HepG2 (cell line): ENCODE data around the gene USP10. TPM values are rescaled to one million over a fixed set of nuclear protein-coding genes. Genes with fewer than 3 reads are reported as not detected.

ENCODE experiments used
- CCDC6 ChIP-seq: sonication (generic); formaldehyde crosslinking; IDR thresholded peaks from 2 replicates; pipeline ENCODE4 v1.8.1; 2022; ENCODE audit warnings: mild to moderate bottlenecking, missing genetic modification reagents, moderate library complexity
- E2F5 ChIP-seq: sonication (generic); formaldehyde crosslinking; conservative IDR thresholded peaks from 2 replicates; pipeline ENCODE4 v1.4.0; 2020; ENCODE audit warnings: missing genetic modification reagents
- MXD3 ChIP-seq: IDR thresholded peaks from 2 replicates; pipeline ENCODE4 v1.6.1; 2016; ENCODE audit warnings: mild to moderate bottlenecking, missing biosample characterization, missing genetic modification reagents
- NFATC3 ChIP-seq: sonication (generic); formaldehyde crosslinking; IDR thresholded peaks from 2 replicates; pipeline ENCODE4 v1.5.1; 2020; ENCODE audit warnings: mild to moderate bottlenecking, missing genetic modification reagents
- NONO ChIP-seq, 2 experiments: fragments of 450-650 bp in 1 of 2; sonication (generic) in 1 of 2; formaldehyde crosslinking in 1 of 2; IDR thresholded peaks in 1 of 2; conservative IDR thresholded peaks in 1 of 2; 2 replicates each; pipeline versions ENCODE4 v1.6.1 to v1.8.0; 2017 to 2022; ENCODE audit warnings: mild to moderate bottlenecking in 1 of 2, missing genetic modification reagents in 1 of 2, moderate library complexity in 1 of 2
- PCBP1 ChIP-seq: fragments of 200-400 bp; formaldehyde crosslinking; IDR thresholded peaks from 2 replicates; pipeline ENCODE4 v1.6.1; 2017; ENCODE audit warnings: mild to moderate bottlenecking, low read depth, low read length, borderline replicate concordance
- SATB2 ChIP-seq: sonication (generic); formaldehyde crosslinking; IDR thresholded peaks from 2 replicates; pipeline ENCODE4 v1.5.0; 2020; ENCODE audit warnings: missing genetic modification reagents
- TOE1 ChIP-seq: sonication (generic); formaldehyde crosslinking; IDR thresholded peaks from 2 replicates; pipeline ENCODE4 v1.4.0; 2020; ENCODE audit warnings: mild to moderate bottlenecking, missing genetic modification reagents
- ZNF142 ChIP-seq: sonication (generic); formaldehyde crosslinking; IDR thresholded peaks from 2 replicates; pipeline ENCODE4 v1.4.0; 2020; ENCODE audit warnings: missing genetic modification reagents
- ZNF230 ChIP-seq: sonication (generic); formaldehyde crosslinking; IDR thresholded peaks from 2 replicates; pipeline ENCODE4 v1.4.0; 2020; ENCODE audit warnings: mild to moderate bottlenecking, missing genetic modification reagents
- ZNF264 ChIP-seq: sonication (generic); formaldehyde crosslinking; IDR thresholded peaks from 2 replicates; pipeline ENCODE4 v1.4.0; 2020; ENCODE audit warnings: missing genetic modification reagents
- ZNF331 ChIP-seq: sonication (generic); formaldehyde crosslinking; IDR thresholded peaks from 2 replicates; pipeline ENCODE4 v1.4.0; 2020; ENCODE audit warnings: missing genetic modification reagents
- ZNF704 ChIP-seq: sonication (generic); formaldehyde crosslinking; IDR thresholded peaks from 2 replicates; pipeline ENCODE4 v1.8.1; 2023; ENCODE audit warnings: mild to moderate bottlenecking, inconsistent platforms, moderate library complexity, missing genetic modification reagents, borderline replicate concordance
- ZNF746 ChIP-seq: sonication (generic); formaldehyde crosslinking; IDR thresholded peaks from 2 replicates; pipeline ENCODE4 v1.8.0; 2022; ENCODE audit warnings: mild to moderate bottlenecking, missing genetic modification reagents
- ZNF773 ChIP-seq: sonication (generic); formaldehyde crosslinking; IDR thresholded peaks from 2 replicates; pipeline ENCODE4 v1.4.0; 2020; ENCODE audit warnings: missing genetic modification reagents, borderline replicate concordance
- ZNF788 ChIP-seq: sonication (generic); formaldehyde crosslinking; IDR thresholded peaks from 2 replicates; pipeline ENCODE4 v1.5.0; 2020; ENCODE audit warnings: mild to moderate bottlenecking, missing genetic modification reagents, borderline replicate concordance
- ZSCAN22 ChIP-seq: sonication (generic); formaldehyde crosslinking; IDR thresholded peaks from 2 replicates; pipeline ENCODE4 v1.4.0; 2020; ENCODE audit warnings: mild to moderate bottlenecking, missing genetic modification reagents
- ZSCAN29 ChIP-seq: sonication (generic); formaldehyde crosslinking; conservative IDR thresholded peaks from 2 replicates; pipeline ENCODE4 v1.4.0; 2020; ENCODE audit warnings: mild to moderate bottlenecking, missing genetic modification reagents
- polyA plus RNA-seq, 8 experiments: library from polyadenylated mRNA; depleted of rRNA in 3 of 8; stranded (reverse) in 7 of 8; unstranded in 1 of 8; fragments of >200 nt; fragmentation: Illumina TruSeq in 4 of 8; extraction: Trizol in 4 of 8; gene quantifications; 2 replicates each; pipeline versions ENCODE4 v1.2.1 to v1.2.3, GENCODE V29; 2011 to 2016; ENCODE audit warnings: low read depth in 4 of 8, missing spikeins in 1 of 8, mixed read lengths in 1 of 8; ENCODE audit not compliant: insufficient read depth in 1 of 8
- total RNA-seq, 5 experiments: library from RNA; depleted of rRNA; stranded (reverse); fragments of >200 nt; fragmentation: Illumina TruSeq; extraction: Trizol; gene quantifications; 2 replicates each; pipeline ENCODE4 v1.2.3, GENCODE V29; 2016; ENCODE audit warnings: low read depth in 1 of 5
- TF ChIP-seq, protein P1 (sequence below): sonication (generic); formaldehyde crosslinking; IDR thresholded peaks from 2 replicates; pipeline ENCODE4 v1.8.0; 2022; ENCODE audit warnings: mild to moderate bottlenecking, missing genetic modification reagents

Gene USP10
- total and polyA plus RNA-seq, 2 of the 13 experiments (the other 11 are each of a cell fraction or from before 2014, with no cell fraction given) = 79.1 to 122 TPM

DNA sequence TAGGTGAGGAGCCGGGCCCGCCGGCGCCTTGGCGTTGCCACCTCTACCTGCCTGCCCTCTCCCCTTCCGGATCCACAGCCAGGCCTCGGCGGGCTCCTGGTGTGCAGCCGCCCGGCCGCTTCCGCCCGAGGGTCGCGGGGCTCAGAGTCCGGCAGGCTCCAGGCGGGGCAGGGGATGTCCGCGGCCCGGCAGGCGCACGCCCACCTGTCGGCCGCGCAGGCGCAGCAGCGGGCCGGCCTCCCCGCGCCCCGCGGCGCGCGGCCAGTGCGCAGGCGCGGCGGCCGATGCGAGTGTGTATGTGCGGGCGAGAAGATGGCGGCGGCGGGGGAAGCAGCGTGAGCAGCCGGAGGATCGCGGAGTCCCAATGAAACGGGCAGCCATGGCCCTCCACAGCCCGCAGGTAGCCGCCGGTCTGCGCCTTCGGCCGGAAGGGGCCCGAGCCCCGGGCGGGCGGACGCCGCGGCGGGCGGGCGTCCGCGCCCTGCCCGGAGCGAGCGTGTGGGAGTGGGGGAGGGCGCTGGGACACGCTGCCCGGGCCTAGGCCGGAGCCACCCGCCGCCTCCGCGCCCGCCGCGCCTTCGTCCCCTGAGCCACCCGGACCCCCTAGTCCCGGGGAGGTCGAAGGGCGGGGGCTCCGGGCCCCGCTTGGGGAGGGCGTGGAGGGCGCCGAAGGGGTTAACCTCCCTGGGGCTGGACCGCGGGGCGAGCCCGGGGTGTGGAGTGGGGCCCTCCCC is at the start of gene USP10 (continued):
- TF ChIP-seq ZNF142 (CRISPR knock-in tag) (no peak; the same call in none of the 2 replicates), CCDC6 (CRISPR knock-in tag) (no peak), NONO (IDR thresholded peaks at IDR 0.05) (no peak), NONO (CRISPR knock-in tag; conservative IDR thresholded peaks at IDR 0.05) (peak; percentile 86), NFATC3 (CRISPR knock-in tag) (no peak), ZSCAN22 (CRISPR knock-in tag) (no peak; the same call in 1 of the 2 replicates), MXD3 (no peak; the same call in none of the 2 replicates), ZSCAN29 (peak; percentile 60; the same call in 1 of the 2 replicates), ZNF773 (CRISPR knock-in tag) (0 out of 2 replicates have a peak, but pooled peaks have one; percentile 54), E2F5 (CRISPR knock-in tag) (no peak), TOE1 (no peak; the same call in 1 of the 2 replicates), ZNF331 (peak; percentile 75), ZNF264 (CRISPR knock-in tag) (peak; percentile 21; the same call in 1 of the 2 replicates), ZNF230 (0 out of 2 replicates have a peak, but pooled peaks have one; percentile 34), SATB2 (CRISPR knock-in tag) (peak; percentile 20; the same call in 1 of the 2 replicates), ZNF704 (CRISPR knock-in tag) (no peak; the same call in 1 of the 2 replicates), PCBP1 (no peak), ZNF788 (peak; percentile 90; the same call in 1 of the 2 replicates), ZNF746 (CRISPR knock-in tag) (no peak; the same call in none of the 2 replicates)
- TF ChIP-seq, protein P1, sequence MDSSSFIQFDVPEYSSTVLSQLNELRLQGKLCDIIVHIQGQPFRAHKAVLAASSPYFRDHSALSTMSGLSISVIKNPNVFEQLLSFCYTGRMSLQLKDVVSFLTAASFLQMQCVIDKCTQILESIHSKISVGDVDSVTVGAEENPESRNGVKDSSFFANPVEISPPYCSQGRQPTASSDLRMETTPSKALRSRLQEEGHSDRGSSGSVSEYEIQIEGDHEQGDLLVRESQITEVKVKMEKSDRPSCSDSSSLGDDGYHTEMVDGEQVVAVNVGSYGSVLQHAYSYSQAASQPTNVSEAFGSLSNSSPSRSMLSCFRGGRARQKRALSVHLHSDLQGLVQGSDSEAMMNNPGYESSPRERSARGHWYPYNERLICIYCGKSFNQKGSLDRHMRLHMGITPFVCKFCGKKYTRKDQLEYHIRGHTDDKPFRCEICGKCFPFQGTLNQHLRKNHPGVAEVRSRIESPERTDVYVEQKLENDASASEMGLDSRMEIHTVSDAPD (CRISPR knock-in tag) = no peak
